HepG2 (cell line): Measurements from ENCODE around the gene AKAIN1. TPM values are rescaled to one million over a fixed set of nuclear protein-coding genes. Genes with fewer than 3 reads are reported as not detected.

Source experiments
- BRD4 ChIP-seq: sonication (generic); formaldehyde crosslinking; IDR thresholded peaks from 2 replicates; pipeline ENCODE4 v1.4.0; 2020; ENCODE audit warnings: missing genetic modification reagents
- GPN1 ChIP-seq: sonication (generic); formaldehyde crosslinking; IDR thresholded peaks from 2 replicates; pipeline ENCODE4 v1.5.1; 2020; ENCODE audit warnings: missing genetic modification reagents, borderline replicate concordance
- HOXA5 ChIP-seq: sonication (generic); formaldehyde crosslinking; IDR thresholded peaks from 2 replicates; pipeline ENCODE4 v1.4.0; 2020; ENCODE audit warnings: missing genetic modification reagents
- IKZF4 ChIP-seq: sonication (generic); formaldehyde crosslinking; IDR thresholded peaks from 2 replicates; pipeline ENCODE4 v1.5.1; 2020; ENCODE audit warnings: borderline replicate concordance, mild to moderate bottlenecking, low read depth, missing genetic modification reagents; ENCODE audit errors: not compliant biosample characterization
- NFKBIZ ChIP-seq: IDR thresholded peaks from 2 replicates; pipeline ENCODE4 v1.6.1; 2018; ENCODE audit warnings: missing genetic modification reagents, missing compliant biosample characterization
- NRL ChIP-seq: sonication (generic); formaldehyde crosslinking; IDR thresholded peaks from 2 replicates; pipeline ENCODE4 v1.5.0; 2020; ENCODE audit warnings: missing genetic modification reagents, mild to moderate bottlenecking, moderate library complexity, borderline replicate concordance
- ZBTB26 ChIP-seq: IDR thresholded peaks from 2 replicates; pipeline ENCODE4 v1.6.1; 2016; ENCODE audit warnings: missing compliant biosample characterization, missing genetic modification reagents, borderline replicate concordance
- ZFP90 ChIP-seq: sonication (generic); formaldehyde crosslinking; IDR thresholded peaks from 2 replicates; pipeline ENCODE4 v1.8.0; 2022; ENCODE audit warnings: missing genetic modification reagents, mild to moderate bottlenecking, inconsistent platforms, borderline replicate concordance
- ZNF598 ChIP-seq: sonication (generic); formaldehyde crosslinking; IDR thresholded peaks from 2 replicates; pipeline ENCODE4 v1.5.1; 2020; ENCODE audit warnings: mild to moderate bottlenecking, missing genetic modification reagents, borderline replicate concordance
- polyA plus RNA-seq, 8 experiments: library from polyadenylated mRNA; depleted of rRNA in 3 of 8; stranded (reverse) in 7 of 8; unstranded in 1 of 8; fragments of >200 nt; fragmentation: Illumina TruSeq in 4 of 8; extraction: Trizol in 4 of 8; gene quantifications; 2 replicates each; pipeline versions ENCODE4 v1.2.1 to v1.2.3, GENCODE V29; 2011 to 2016; ENCODE audit warnings: low read depth in 4 of 8, missing spikeins in 1 of 8, mixed read lengths in 1 of 8; ENCODE audit not compliant: insufficient read depth in 1 of 8
- total RNA-seq, 5 experiments: library from RNA; depleted of rRNA; stranded (reverse); fragments of >200 nt; fragmentation: Illumina TruSeq; extraction: Trizol; gene quantifications; 2 replicates each; pipeline ENCODE4 v1.2.3, GENCODE V29; 2016; ENCODE audit warnings: low read depth in 1 of 5
- TF ChIP-seq, protein P1 (sequence below): sonication (generic); formaldehyde crosslinking; IDR thresholded peaks from 2 replicates; pipeline ENCODE4 v1.4.0; 2020; ENCODE audit warnings: mild to moderate bottlenecking, missing genetic modification reagents
- TF ChIP-seq, protein P2 (sequence below), 2 experiments: sonication (generic) in 1 of 2; formaldehyde crosslinking in 1 of 2; IDR thresholded peaks; 2 replicates each; pipeline versions ENCODE4 v1.6.1 to v1.9.0; 2014 to 2022; ENCODE audit warnings: antibody characterized with exemption in 1 of 2, borderline replicate concordance in 1 of 2, inconsistent platforms in 1 of 2, low read depth in 1 of 2, missing genetic modification reagents in 1 of 2

The AKAIN1 gene
- total and polyA plus RNA-seq, 2 of the 13 experiments (the other 11 are each of a cell fraction or from before 2014, with no cell fraction given), result not detected

GRCh38 chr18:5237723-5238370 is 40.8 kb upstream of the AKAIN1 start (continued):
- TF ChIP-seq IKZF4 (CRISPR knock-in tag) (peak; percentile 23), GPN1 (CRISPR knock-in tag) (no peak), ZNF598 (CRISPR knock-in tag) (no peak), ZBTB26 (peak; percentile 42; the same call in 1 of the 2 replicates), ZFP90 (CRISPR knock-in tag) (peak; percentile 36; the same call in 1 of the 2 replicates), HOXA5 (CRISPR knock-in tag) (peak; percentile 46; the same call in 1 of the 2 replicates), NFKBIZ (CRISPR knock-in tag) (no peak), BRD4 (CRISPR knock-in tag) (peak; percentile 81), NRL (CRISPR knock-in tag) (peak; percentile 83)
- TF ChIP-seq, protein P1, sequence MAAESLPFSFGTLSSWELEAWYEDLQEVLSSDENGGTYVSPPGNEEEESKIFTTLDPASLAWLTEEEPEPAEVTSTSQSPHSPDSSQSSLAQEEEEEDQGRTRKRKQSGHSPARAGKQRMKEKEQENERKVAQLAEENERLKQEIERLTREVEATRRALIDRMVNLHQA (CRISPR knock-in tag), result no peak
- TF ChIP-seq, protein P2, sequence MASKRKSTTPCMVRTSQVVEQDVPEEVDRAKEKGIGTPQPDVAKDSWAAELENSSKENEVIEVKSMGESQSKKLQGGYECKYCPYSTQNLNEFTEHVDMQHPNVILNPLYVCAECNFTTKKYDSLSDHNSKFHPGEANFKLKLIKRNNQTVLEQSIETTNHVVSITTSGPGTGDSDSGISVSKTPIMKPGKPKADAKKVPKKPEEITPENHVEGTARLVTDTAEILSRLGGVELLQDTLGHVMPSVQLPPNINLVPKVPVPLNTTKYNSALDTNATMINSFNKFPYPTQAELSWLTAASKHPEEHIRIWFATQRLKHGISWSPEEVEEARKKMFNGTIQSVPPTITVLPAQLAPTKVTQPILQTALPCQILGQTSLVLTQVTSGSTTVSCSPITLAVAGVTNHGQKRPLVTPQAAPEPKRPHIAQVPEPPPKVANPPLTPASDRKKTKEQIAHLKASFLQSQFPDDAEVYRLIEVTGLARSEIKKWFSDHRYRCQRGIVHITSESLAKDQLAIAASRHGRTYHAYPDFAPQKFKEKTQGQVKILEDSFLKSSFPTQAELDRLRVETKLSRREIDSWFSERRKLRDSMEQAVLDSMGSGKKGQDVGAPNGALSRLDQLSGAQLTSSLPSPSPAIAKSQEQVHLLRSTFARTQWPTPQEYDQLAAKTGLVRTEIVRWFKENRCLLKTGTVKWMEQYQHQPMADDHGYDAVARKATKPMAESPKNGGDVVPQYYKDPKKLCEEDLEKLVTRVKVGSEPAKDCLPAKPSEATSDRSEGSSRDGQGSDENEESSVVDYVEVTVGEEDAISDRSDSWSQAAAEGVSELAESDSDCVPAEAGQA (IDR thresholded peaks at IDR 0.05; ENCODE audit: low read depth), result peak; percentile 75
- TF ChIP-seq, protein P2 (CRISPR knock-in tag; IDR thresholded peaks at IDR 0.05; ENCODE audit: borderline replicate concordance), result peak; percentile 44; the same call in 1 of the 2 replicates
